Measurements from ENCODE around the gene NPHP4.

Gene NPHP4

DNA sequence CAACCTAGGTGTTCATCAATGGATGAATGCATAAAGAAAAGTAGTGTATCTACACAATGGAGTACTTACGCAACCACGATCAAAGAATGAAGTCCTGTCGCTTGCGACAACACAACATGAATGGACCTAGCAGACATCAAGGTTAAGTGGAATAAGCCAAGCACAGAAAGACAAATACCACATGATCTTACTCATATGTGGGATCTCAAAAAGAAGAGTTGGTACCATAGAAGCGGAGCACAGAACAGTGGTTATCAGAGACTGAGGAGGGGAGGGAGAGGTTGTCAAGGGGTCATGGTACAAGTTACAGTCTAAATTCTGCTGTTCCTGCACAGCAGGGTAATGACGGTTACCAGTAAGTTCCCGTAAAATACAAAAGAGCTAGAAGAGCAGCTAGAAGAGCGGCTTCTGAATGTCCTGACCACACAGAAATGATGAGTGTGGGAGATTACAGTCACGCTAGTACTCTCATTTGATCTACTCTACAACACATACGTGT lies 36.7 kb downstream of the NPHP4 start:
- in situ Hi-C loops (cut with MboI; ENCODE audit: low sequenced_read_pairs): no loop called here

DNA sequence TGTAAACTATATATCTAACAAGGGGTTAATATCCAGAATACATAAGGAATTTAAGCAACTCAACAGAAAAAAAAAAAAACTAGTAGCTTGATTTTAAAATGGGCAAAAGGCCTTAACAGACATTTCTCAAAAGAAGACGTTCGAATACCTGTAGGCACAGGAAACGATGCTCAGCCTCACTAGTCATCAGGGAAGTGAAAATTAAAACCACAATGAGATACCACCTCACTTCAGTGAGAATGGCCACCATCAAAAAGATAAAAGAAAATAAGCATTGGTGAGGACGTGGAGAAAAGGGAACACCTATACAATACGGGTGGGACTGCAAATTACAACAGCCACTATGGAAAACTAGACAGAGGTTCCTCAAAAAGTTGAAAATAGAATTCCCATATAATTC lies 37.3 kb downstream of the NPHP4 start:
- in situ Hi-C loops (cut with MboI; ENCODE audit: low sequenced_read_pairs): no loop called here

DNA sequence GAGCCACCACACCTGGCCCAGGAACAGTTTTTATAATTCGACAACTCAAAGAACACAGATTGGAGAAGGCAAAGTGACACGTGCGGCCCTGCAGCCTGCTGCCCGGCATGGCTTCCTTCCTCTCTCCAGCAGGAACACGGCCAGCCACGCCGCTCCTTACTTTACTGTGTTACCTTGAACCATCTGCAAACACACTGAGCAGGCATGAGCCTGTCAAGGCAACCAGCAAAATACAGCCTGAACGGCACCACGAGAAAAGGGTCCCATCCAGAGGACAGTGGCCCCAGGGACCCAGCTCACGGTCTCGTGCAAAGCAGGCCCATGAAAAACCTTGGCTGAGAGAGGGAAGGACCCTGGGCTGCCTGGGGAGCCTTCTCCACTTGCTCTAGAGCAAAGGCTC lies 38.8 kb downstream of the NPHP4 start:
- in situ Hi-C loops (cut with MboI; ENCODE audit: low sequenced_read_pairs): no loop called here

DNA sequence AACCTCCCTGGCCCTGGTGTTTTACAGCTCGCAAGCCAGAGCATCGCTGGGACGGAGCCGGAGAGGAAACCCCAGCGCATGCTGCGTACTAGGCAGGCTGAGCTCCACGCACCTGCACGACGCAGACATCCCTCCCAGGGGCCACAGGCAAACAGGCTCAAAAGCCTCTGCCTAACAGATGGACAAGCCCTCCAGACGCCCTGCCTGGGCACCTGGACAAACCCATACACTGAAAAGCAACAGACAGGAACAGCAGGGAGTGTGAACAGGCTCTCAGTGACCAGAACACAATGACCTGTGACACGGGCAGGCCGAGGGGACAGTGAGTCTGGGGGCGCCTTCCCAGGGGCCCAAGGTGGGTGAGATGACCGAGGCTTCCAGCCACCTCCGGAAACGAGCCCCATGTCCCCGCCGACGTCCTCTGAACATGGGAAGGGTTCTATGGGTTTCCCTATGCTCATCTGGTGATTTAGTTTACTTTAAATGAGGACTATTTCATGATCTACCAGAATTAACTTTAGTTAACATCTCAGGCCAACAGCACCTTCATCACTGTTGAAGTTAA lies 40.3 kb downstream of the NPHP4 start:
- in situ Hi-C loops (cut with MboI; ENCODE audit: low sequenced_read_pairs): no loop called here

DNA sequence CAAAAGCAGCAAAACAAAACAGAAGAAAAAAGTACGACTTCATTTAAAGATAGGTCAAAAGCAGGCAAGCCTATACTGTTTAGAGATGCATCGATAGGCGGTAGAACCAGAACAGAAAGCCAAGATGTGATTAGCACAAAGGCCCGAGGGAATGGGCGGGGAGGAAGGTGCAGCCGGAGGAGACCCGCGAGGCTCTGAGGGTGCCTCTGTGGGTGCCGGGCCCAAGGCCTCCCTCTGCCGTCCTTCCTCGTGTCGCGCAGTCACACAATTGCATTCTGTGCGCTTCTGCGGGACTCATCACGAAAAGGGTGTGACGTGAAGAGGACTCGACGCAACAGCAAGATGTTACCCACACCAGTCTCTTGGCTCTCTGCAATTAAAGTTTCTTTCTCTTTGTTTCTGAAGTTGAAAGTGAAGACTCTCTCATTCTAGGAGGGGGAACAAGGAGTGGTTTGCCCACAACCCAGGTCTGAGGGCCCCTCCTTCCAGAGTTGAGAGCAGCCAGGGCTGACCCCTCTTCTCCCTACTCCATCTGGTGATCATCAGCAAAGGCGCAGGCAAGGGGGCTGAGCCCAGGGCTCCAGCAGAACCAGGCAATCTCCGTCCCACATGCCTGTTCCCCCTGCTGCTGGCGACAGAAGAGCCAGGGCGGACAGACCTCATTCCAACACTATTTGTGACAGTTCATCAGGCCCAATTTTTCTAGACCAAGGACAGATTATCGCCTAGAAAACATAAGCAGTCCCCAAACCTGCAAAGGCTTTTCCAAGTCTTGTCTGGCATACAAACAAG lies 41.0 kb downstream of the NPHP4 start:
- in situ Hi-C loops (cut with MboI; ENCODE audit: low sequenced_read_pairs): no loop called here

DNA sequence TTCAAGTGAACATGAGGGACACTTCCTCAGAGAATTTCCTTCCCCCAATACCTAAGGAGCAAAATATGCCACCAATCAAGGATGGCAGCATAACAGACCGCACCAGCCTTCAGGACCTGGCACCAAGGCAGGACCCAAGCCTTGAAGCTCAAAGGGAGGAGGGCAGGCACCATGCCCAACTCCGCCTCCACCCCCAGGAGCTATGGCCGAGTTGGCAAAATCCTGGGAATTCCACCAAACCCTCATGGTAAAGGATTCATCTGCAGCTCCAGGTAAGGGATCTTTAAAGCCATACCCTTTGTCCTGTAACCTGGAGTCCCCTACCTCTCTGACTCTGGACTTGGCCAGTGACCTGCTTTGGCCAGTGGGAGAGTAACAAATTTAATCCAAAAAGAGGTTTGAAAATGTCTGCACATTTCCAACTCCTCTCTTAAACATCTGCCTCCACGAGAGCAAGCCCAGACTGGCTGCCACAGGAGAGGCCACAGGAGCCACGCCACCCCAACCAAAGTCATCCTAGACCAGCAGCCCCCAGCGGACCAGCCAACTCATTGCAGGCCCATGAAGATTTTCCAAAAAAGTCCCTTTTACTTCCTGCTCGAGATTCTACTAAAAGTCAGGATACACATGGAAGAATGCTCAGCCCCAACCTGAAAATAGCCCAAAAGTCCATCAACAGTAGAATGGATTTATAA lies 41.9 kb downstream of the NPHP4 start:
- in situ Hi-C loops (cut with MboI; ENCODE audit: low sequenced_read_pairs): no loop called here

DNA sequence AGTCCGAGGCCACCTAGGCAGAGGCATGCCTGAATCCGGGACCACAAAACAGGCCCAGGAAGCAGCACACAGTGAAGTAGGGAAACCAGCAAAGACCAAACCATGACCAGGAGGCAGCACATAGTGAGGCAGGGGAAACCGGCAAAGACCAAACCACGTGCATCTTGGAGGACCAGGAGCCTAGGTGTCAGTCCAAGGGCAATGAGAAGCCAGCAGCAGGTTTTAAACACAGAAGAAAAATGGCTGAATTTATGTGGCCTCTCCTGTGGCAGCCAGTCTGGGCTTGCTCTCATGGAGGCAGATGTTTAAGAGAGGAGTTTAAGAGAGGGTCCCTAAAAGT lies 42.5 kb downstream of the NPHP4 start:
- in situ Hi-C loops (cut with MboI; ENCODE audit: low sequenced_read_pairs): no loop called here

DNA sequence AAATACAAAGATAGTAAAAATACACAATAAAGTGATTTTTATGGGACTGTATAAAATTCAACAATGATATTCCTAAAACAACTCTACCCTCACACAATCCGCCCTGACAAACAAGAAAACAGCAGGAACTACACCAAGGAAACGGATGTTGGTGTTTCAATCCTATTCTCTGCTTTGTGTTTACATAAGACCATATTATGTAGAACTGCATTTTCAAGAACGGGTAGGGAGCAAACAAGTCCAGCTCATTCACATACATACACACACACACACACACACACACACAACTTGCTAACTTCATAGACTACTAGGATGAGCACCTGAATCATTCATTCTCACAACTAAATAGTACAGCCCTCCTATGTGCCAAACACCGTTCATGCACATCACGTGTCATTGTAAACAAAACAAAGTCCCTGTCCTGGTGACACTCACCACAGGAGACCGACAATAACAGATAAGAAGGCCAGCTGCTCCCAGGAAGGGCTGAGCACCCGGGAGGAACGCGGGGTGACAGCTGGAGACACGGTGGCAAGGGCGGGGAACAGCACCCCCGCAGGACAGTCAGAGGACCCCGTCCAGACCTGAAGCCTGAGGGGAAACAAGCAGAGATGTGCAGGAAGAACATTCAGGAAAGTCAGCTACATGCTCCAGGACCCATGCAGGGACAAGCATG lies 43.0 kb downstream of the NPHP4 start:
- in situ Hi-C loops (cut with MboI; ENCODE audit: low sequenced_read_pairs): no loop called here

DNA sequence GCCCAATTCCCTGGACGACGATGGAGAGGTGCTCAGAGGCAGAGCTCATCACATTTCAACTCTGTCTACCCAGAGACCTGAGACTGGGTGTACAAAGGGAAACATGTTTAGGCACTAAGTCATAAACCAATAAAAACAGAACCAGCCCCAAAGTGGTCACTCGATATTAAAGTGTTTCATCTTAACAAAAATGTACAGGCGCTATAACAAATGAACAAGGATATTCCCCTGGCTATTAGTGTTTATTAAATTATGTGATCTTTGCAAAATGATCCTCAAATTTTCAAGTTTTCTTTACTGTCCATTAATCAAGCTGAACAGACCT lies 43.6 kb downstream of the NPHP4 start:
- in situ Hi-C loops (cut with MboI; ENCODE audit: low sequenced_read_pairs): no loop called here

DNA sequence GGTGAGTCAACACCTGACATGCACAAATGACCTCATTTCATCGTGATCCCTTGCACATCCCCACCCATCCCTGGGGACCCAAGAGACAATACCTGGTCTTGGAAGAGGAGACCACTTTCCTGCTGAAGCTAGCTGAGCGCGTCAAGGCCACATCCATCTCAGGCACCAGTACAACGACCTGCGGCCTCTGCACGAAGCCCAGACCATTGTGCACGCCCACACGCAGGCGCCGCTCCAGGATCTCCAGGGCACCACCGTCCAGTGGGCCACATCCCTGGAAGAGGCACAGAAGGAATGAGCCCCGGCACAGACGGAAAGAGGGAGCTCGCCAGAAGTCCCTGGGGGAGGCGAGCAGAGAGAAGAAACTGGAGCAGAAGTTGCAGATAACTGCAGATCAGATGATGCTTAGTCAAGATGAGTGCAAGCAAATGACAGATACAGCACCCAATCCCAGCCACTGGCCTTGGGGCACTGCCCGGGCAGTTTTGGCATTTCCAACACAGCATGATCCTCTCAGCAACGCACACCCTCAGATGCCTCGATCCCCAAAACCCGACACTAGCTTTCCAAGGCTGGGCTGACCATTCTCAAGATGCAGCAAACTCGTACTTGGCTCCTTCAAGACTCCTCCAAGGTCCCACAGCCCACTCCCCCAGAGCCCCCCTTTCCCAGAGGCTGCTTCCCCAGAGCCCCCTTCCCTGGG lies 44.1 kb downstream of the NPHP4 start:
- in situ Hi-C loops (cut with MboI; ENCODE audit: low sequenced_read_pairs): no loop called here

DNA sequence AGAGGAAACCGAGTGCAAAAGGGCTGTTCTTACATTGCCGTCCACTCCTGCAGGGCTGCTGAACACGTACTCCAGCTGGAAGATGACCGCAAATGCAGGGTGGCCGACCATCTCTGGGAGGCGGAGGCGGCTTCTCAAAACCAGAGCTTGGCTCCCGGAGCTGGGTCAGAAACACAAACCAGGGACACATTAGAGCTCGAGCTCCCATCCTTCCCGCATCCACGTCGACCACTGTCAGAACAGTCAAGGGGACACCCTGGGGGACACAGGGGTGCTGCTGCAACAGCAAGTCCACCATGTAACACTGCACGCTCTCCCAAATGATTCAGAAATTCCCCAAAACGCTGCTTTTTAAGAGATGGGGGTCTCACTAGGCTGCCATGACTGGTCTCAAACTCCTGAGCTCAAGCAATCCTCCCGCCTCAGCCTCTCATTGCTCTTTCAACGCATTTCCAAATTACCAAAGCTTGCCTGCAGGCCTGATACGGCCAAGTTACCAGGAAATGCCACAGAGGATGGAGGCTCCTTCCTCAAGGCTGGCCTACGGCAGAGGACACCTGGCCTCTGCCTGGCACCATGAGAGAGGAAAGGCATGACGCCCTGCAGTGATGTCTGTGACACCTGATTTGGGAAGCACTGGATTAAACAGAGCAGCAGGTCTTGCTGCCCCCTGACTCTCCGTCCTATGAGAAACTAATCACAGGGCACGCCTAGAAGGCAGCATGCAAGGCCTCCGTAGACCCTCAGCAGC lies 45.0 kb downstream of the NPHP4 start:
- in situ Hi-C loops (cut with MboI; ENCODE audit: low sequenced_read_pairs): no loop called here

DNA sequence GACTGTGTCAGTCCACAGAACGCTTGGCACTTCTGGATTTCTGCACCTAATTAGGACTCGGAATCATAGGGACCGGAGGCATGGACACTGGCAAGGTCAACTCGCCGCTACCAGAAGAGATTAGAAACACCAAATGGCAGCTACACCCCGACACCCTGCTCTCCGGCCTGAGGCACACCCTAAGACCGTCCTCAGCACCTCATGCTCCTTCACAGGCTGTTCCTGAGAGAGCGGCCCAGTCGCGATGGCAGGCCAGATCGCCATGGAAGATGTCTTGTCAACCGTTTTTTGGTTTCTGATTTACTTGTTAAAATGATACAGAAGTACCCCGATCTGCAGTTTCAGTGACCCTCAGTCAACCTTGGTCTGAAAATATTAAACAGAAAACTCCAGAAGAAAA lies 46.8 kb downstream of the NPHP4 start:
- in situ Hi-C loops (cut with MboI; ENCODE audit: low sequenced_read_pairs): no loop called here

DNA sequence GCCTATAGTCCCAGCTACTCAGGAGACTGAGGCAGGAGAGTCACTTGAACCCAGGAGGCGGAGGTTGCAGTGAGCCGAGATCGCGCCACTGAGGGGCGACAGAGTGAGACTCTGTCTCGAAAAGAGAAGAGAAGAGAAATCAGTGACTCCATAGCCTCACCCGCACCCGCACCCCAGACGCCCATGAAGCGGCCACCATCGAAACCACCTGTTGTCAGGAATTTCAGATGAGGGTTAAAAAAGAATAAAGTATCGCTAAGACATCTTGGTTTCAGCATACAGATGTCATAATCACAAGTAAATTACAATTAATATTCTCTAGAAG lies 47.4 kb downstream of the NPHP4 start:
- in situ Hi-C loops (cut with MboI; ENCODE audit: low sequenced_read_pairs): no loop called here

DNA sequence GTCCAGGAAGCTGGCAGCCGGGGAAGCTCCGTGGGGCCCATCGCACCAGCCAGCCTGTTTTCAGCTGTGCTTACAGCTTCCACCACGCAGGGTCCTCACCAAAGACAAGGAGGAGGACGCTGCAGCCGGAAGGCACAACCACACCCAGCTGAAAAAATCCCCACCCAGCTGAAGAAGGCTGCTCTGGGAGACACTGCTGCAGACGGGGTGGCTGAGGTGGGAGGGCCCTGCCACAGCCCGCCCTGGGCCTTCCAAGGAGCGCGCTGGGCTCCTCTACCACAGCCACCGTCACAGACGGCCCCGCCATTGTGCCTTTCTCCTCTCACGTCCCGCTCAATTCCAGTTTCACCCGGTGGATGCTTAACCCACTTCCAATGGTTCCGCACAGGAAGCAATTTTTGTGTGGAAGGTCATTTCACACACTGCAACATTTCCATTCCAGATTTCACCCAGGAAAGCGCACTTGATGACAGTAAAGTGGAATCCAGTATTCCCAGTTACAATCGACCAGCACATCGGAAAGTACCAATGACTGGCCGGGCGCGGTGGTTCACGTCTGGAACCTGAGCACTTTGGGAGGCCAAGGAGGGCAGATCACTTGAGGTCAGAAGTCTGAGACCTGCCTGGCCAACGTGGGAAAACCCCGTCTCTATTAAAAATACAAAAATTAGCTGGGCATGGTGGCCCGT lies 47.9 kb downstream of the NPHP4 start:
- in situ Hi-C loops (cut with MboI; ENCODE audit: low sequenced_read_pairs): no loop called here

DNA sequence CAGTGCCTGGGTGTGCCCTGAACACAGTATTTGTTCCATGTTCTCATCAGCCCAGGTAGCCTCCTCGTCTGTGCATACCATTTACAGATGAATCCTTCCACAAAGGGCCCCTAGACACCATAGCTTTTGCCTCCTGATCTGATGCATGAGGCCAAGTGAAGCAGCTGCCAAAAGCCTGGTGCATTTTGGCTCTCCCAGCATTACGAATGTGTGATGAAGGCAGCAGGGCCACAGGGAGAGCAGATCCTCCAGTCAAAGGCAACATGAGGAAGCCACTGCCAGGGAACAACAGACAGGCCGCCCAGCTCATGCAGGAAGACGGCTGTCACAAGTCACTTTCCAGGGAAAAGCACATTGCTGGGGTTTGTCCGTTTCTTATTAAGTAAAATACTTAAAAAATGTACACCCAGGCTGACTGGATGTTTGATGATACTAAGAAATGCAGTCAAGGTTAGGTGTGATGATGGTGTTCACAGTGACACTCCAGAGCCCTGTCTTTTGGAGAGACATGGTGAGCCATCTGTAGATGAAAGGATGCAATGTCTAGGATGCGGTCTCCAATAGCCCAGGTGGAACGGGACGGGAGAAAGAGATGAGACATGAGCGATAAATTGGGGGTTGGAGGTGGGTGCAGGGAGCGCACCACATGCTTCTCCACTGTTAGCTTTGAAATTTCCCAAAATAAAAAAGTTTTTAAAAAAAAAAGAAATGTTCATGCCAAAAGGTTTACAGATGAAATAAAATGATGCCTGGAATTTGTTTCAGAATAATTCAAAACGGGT lies 48.7 kb downstream of the NPHP4 start:
- in situ Hi-C loops (cut with MboI; ENCODE audit: low sequenced_read_pairs): no loop called here

DNA sequence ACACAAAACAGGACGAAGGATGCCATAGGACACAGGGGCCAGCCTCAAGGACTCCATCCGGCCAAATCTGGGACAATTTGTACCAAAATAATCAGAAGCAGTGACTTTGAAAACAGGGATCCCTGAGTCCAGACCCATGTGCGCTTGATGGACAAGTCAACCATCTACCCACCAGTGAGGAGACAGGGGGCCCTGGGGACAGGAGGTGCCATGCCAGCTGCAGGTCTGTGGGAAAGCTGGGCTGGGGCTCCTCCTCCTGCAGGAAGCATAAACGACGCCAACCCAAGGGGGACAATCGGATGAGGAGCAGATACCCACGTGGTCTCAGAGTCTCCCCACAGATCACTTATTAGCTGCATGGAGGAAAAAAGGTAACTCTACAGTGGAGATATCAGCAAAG lies 50.6 kb downstream of the NPHP4 start:
- in situ Hi-C loops (cut with MboI; ENCODE audit: low sequenced_read_pairs): no loop called here

DNA sequence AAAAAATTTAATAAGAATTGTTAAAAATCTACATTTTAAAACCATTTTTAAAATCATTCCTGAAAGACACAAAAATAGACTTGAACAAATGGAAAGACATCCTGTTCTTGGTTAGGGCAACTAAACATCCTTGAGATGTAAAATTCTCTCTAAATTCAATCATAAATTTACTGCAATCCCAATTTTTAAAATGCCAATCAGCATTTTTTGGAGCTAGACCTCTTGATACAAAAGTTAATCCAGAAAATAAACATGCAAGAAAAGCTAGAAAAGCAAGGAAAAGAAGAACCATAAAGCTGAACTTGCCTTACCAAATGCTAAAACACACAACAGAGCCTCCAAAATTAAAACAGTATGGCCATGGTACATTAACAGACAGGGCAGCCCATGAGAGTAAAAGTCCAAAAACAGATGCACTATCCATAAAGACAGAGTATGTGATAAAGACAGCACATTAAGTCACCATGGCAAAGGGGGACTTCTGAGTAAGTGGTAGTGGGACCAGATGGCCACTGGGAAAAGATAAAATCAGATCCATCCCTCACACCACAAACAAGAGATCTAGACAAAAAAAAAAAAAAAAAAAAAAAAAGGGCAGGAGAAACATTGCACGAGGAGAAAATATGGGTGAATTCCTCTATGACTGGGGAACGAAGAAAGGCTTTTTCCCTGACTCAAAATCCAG lies 51.4 kb downstream of the NPHP4 start:
- in situ Hi-C loops (cut with MboI; ENCODE audit: low sequenced_read_pairs): no loop called here

DNA sequence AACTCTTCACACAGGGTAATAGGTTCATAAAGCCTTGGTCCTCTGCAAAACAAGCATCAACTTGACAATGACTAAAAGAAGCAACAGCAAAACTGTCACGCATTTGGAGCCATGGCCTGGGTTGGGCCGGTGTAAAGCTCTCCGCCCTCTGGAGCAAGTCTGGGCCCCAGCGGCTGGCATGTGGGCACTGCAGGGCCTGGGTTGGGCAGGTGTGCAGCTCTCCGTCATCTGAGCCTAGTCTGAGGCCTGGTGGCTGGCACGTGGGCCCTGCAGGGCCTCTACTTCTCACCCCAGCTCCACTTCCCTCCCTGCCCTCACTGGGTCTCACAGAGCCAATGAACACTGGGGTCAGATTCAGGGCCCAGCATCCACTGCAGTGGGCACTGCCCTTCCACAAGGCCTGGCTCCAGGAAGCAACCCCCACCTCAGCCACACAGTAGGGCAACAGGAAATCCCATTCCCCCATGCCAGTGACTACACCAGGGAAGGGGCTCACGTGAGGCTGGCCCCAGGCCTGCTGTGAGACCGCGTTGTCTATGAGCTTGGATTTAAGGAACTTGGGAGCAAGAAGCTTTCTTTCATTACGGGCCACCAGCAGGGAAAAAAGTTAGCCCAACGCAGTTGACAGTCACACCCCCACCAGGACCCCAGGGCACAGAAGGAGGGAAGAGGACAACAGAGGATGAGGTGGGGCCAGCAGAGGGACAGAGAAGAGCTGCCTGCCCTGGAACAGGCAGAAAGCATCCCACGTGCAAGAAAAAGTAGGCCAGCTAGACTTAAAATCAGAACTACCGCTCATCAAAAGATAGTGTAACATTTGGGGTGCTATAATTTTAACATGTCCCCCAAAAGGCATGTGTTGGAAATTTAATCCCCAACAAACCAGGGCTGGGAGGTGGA lies 52.7 kb downstream of the NPHP4 start:
- in situ Hi-C loops (cut with MboI; ENCODE audit: low sequenced_read_pairs): no loop called here
